Cortex of kidney (tissue), 1 donor: ENCODE results near the gene TREML2.

Experiments used
- DNase-seq: peaks from one replicate; lab custom pipeline; 2025; lab: John Stamatoyannopoulos, UW

Gene TREML2

GRCh38 chr6:41177287-41177686 lies 23.7 kb downstream of the TREML2 start:
- DNase-seq = no peak

- DNase-seq = no peak
Measured at GRCh38 chr6:41176189-41176588, 24.8 kb downstream of the TREML2 start.

GRCh38 chr6:41175084-41175483 lies 25.9 kb downstream of the TREML2 start:
- no peak for DNase-seq

GRCh38 chr6:41174610-41175009 lies 26.3 kb downstream of the TREML2 start:
- no peak for DNase-seq

- no peak for DNase-seq
Measured at GRCh38 chr6:41171908-41172307, 29.0 kb downstream of the TREML2 start.

GRCh38 chr6:41170547-41171160 lies 30.3 kb downstream of the TREML2 start:
- no peak for DNase-seq

- no peak for DNase-seq
Measured at GRCh38 chr6:41167173-41167963, 33.6 kb downstream of the TREML2 start.

GRCh38 chr6:41164551-41165120 lies 36.3 kb downstream of the TREML2 start:
- no peak for DNase-seq

- DNase-seq = no peak
Measured at GRCh38 chr6:41163419-41163717, 37.6 kb downstream of the TREML2 start.

GRCh38 chr6:41162687-41163418 lies 38.1 kb downstream of the TREML2 start, which contains the start of gene TREM2:
Gene TREM2 (minus strand): TSS chr6:41163116. CDS start chr6:41163082, 34 bp downstream.
- no peak for DNase-seq

- no peak for DNase-seq
Measured at GRCh38 chr6:41161851-41162552, 38.9 kb downstream of the TREML2 start.

- no peak for DNase-seq
Measured at GRCh38 chr6:41161380-41161779, 39.6 kb downstream of the TREML2 start.

GRCh38 chr6:41160933-41161332 lies 40.0 kb downstream of the TREML2 start:
- DNase-seq = no peak

- DNase-seq = no peak
Measured at GRCh38 chr6:41159415-41160082, 41.4 kb downstream of the TREML2 start.

- no peak for DNase-seq
Measured at GRCh38 chr6:41157323-41157722, 43.6 kb downstream of the TREML2 start.

- DNase-seq = no peak
Measured at GRCh38 chr6:41156771-41157170, 44.2 kb downstream of the TREML2 start.

GRCh38 chr6:41156001-41156400 lies 44.9 kb downstream of the TREML2 start:
- no peak for DNase-seq

- DNase-seq = no peak
Measured at GRCh38 chr6:41155132-41155805, 45.7 kb downstream of the TREML2 start.

- no peak for DNase-seq
Measured at GRCh38 chr6:41153992-41154625, 46.8 kb downstream of the TREML2 start, which contains the start of gene TREML1. Gene TREML1 (minus strand): TSS chr6:41154347. CDS start chr6:41154288, 59 bp downstream.

GRCh38 chr6:41153451-41153850 lies 47.5 kb downstream of the TREML2 start:
- no peak for DNase-seq
